GM12874 (cell line): ENCODE data around the gene GPSM1.

Experiments used
- TF ChIP-seq, protein P1 (sequence below): IDR thresholded peaks from 2 replicates; pipeline ENCODE4 v1.5.1; 2011; ENCODE audit warnings: low read depth, mild to moderate bottlenecking, control low read depth, low read length, moderate library complexity; ENCODE audit not compliant: insufficient read depth

GPSM1 gene

GRCh38 chr9:136357202-136357725 is 29.9 kb downstream of the GPSM1 start:
- TF ChIP-seq, protein P1, sequence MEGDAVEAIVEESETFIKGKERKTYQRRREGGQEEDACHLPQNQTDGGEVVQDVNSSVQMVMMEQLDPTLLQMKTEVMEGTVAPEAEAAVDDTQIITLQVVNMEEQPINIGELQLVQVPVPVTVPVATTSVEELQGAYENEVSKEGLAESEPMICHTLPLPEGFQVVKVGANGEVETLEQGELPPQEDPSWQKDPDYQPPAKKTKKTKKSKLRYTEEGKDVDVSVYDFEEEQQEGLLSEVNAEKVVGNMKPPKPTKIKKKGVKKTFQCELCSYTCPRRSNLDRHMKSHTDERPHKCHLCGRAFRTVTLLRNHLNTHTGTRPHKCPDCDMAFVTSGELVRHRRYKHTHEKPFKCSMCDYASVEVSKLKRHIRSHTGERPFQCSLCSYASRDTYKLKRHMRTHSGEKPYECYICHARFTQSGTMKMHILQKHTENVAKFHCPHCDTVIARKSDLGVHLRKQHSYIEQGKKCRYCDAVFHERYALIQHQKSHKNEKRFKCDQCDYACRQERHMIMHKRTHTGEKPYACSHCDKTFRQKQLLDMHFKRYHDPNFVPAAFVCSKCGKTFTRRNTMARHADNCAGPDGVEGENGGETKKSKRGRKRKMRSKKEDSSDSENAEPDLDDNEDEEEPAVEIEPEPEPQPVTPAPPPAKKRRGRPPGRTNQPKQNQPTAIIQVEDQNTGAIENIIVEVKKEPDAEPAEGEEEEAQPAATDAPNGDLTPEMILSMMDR, result no peak

DNA sequence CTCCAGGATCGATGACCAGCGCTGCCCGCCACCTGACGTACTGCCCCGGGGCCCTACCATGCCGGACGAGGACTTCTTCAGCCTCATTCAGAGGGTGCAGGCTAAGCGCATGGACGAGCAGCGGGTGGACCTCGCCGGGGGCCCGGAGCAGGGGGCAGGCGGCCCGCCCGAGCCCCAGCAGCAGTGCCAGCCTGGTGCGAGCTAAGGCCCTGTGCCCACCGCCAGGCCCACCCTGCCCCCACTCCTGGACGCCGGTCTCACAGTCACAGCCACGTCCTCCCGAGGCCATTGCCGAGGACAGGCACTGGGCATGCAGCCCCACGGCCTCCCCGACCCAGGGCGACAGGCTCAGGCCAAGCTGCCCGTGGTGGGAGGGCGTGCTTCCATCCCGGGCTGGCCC is 30.7 kb downstream of the GPSM1 start:
- TF ChIP-seq, protein P1, result no peak

- TF ChIP-seq, protein P1, result no peak
Measured at GRCh38 chr9:136358888-136359287, 31.5 kb downstream of the GPSM1 start.

- TF ChIP-seq, protein P1, result no peak
Measured at GRCh38 chr9:136359774-136360718, 32.7 kb downstream of the GPSM1 start.

GRCh38 chr9:136361047-136361753 is 33.9 kb downstream of the GPSM1 start:
- TF ChIP-seq, protein P1, result no peak

DNA sequence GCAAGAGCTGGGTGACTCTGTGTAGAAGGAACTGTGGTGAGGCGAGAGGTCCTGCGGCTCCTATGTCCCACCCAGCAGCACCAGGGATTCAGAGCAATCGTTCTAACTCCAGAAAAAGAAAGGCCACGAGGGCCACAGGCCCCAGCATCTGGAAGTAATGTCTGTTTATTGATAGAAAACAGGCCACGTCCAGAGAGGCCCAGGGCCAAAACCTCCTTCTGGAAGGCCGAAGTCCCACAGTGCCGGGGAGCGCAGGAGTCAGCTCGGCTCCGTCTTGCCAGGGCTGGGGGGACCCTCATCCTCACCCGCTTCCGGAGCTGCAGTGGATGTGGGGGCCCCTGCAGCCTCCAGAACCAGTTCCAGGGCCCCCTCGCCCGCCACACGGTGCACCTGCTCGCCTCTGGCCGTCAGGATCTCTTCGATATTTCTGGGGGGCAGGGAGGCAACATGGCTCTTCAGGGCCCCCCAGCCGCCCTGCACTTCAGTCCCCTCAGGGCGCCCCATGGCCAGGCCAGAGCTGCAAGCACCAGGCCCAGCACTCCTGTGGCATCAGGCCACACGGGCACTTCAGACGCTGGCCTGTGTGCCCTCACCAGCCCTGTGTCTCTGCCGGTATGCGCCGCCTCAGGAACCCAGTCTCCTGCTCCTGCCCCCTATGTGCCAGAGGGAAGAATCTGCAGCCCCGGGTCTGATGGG is 34.6 kb downstream of the GPSM1 start:
- TF ChIP-seq, protein P1, result no peak

DNA sequence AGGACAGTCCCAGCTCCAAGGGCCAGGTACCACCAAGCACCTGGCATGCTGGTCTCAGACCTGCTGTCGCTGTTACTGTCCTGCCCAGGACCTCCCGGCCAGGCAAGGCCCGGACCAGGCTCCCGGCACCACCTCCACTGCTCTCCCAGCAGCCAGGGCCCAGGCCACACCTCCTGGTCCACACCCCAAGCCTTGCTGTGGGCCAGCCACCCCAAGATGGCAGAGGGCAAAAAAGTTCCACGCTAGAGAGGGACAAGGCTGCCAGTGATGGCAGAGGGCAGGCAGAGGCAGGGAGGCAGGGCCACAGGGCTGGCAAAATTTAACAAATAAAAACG is 35.1 kb downstream of the GPSM1 start:
- TF ChIP-seq, protein P1, result no peak
